Breast epithelium (tissue), 4 donors: Measurements from ENCODE around the gene CCL27. TPM values are rescaled to one million over a fixed set of nuclear protein-coding genes. Genes with fewer than 3 reads are reported as not detected.

ENCODE experiments used
- DNase-seq, 2 donors: peaks; one replicate each; pipeline ENCODE4 v3.0.0-alpha.2; 2019; ENCODE audit warnings: low spot score in 2 of 2
- H3K27ac ChIP-seq, 2 donors: fragments of 200-600 bp; sonication (generic) in 1 of 2; one replicate each; pipeline ENCODE4 v1.5.1; 2016 to 2019; ENCODE audit warnings: mild to moderate bottlenecking in 1 of 2
- H3K27me3 ChIP-seq, 2 donors: fragments of 200-600 bp; sonication (generic) in 1 of 2; one replicate each; pipeline versions ENCODE4 v1.5.1 to v1.6.0; 2017 to 2019; ENCODE audit warnings: control low read depth in 1 of 2, mild to moderate bottlenecking in 1 of 2
- H3K36me3 ChIP-seq: fragments of 200-600 bp; one replicate; pipeline ENCODE4 v1.5.1; 2019
- H3K4me1 ChIP-seq, 2 donors: fragments of 200-600 bp; sonication (generic); one replicate each; pipeline ENCODE4 v1.5.1; 2016 to 2019; ENCODE audit warnings: control low read depth in 1 of 2
- H3K4me3 ChIP-seq, 3 donors: fragments of 200-600 bp; sonication (generic); 1 replicate in 2 of 3; 2 replicates in 1 of 3; pipeline ENCODE4 v1.5.1; 2016 to 2019; ENCODE audit warnings: mild to moderate bottlenecking in 3 of 3, moderate library complexity in 2 of 3
- H3K9me3 ChIP-seq, 2 donors: fragments of 200-600 bp; sonication (generic) in 1 of 2; one replicate each; pipeline ENCODE4 v1.5.1; 2016 to 2019; ENCODE audit warnings: control low read depth in 1 of 2
- POLR2A ChIP-seq: fragments of 450-650 bp; IDR thresholded peaks from one replicate; pipeline ENCODE4 v1.6.1; 2016; ENCODE audit warnings: antibody characterized with exemption, mild to moderate bottlenecking, moderate library complexity
- POLR2AphosphoS5 ChIP-seq, 3 donors: sonication (generic); formaldehyde crosslinking; IDR thresholded peaks; one replicate each; pipeline ENCODE4 v1.6.1; 2017; ENCODE audit warnings: antibody characterized with exemption in 3 of 3
- intact Hi-C: fragments of 100-400 bp; cut with DNase I; formaldehyde crosslinking; loops from one replicate; pipeline ENCODE4 v1.15.1; 2023; ENCODE audit warnings: low total_unique reads
- total RNA-seq, 3 donors: library from RNA; depleted of rRNA; stranded (reverse); fragments of >200 nt; gene quantifications; one replicate each; pipeline ENCODE4 v1.1.0, GENCODE V29; 2016
- TF ChIP-seq, protein P1 (sequence below), 3 donors: fragments of 450-650 bp; IDR thresholded peaks; one replicate each; pipeline ENCODE4 v1.5.1; 2016 to 2017; ENCODE audit warnings: antibody characterized with exemption in 3 of 3, mild to moderate bottlenecking in 3 of 3, moderate library complexity in 3 of 3

CCL27 gene
- total RNA-seq, 3 donors from 2014 or later, result not detected

- H3K27me3 ChIP-seq, result peaks cover 6 to 53% of the 10 kb centered on the region in 2 donors
These were observed 37.8 kb downstream of the CCL27 start for GRCh38 chr9:34624475-34625185.

GRCh38 chr9:34623374-34624235, 38.9 kb downstream of the CCL27 start:
- TF ChIP-seq, protein P1, sequence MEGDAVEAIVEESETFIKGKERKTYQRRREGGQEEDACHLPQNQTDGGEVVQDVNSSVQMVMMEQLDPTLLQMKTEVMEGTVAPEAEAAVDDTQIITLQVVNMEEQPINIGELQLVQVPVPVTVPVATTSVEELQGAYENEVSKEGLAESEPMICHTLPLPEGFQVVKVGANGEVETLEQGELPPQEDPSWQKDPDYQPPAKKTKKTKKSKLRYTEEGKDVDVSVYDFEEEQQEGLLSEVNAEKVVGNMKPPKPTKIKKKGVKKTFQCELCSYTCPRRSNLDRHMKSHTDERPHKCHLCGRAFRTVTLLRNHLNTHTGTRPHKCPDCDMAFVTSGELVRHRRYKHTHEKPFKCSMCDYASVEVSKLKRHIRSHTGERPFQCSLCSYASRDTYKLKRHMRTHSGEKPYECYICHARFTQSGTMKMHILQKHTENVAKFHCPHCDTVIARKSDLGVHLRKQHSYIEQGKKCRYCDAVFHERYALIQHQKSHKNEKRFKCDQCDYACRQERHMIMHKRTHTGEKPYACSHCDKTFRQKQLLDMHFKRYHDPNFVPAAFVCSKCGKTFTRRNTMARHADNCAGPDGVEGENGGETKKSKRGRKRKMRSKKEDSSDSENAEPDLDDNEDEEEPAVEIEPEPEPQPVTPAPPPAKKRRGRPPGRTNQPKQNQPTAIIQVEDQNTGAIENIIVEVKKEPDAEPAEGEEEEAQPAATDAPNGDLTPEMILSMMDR (IDR thresholded peaks at IDR 0.05), result no peak
- TF ChIP-seq POLR2A (no peak), POLR2AphosphoS5 (IDR thresholded peaks at IDR 0.05) (no peak)
- no peaks in the 10 kb centered on the region for H3K36me3 ChIP-seq
- H3K27ac ChIP-seq, result no peak overlapping the region
- peaks cover 0 to 8% of the 10 kb centered on the region in 2 donors for H3K4me1 ChIP-seq
- no peak for DNase-seq
- intact Hi-C loops, result no loop called here
- H3K9me3 ChIP-seq, result no peaks in the 10 kb centered on the region
- peak overlapping the region in 1 of 3 donors; percentile 43 for H3K4me3 ChIP-seq
- peaks cover 6 to 53% of the 10 kb centered on the region in 2 donors for H3K27me3 ChIP-seq

More at GRCh38 chr9:34624475-34625185, 37.8 kb downstream of the CCL27 start:
- TF ChIP-seq POLR2AphosphoS5 (IDR thresholded peaks at IDR 0.05) (no peak), POLR2A (no peak)
- TF ChIP-seq, protein P1 (IDR thresholded peaks at IDR 0.05), result no peak
- H3K36me3 ChIP-seq, result no peaks in the 10 kb centered on the region
- no peak for DNase-seq
- no peak overlapping the region for H3K4me3 ChIP-seq
- H3K9me3 ChIP-seq, result no peaks in the 10 kb centered on the region
- peaks cover 0 to 2% of the 10 kb centered on the region in 2 donors for H3K4me1 ChIP-seq
- no peak overlapping the region for H3K27ac ChIP-seq
- intact Hi-C loops, result no loop called here

- H3K27ac ChIP-seq, result peak within 1 kb of the TSS; percentile 45 to 67
These were observed 42.1 kb downstream of the CCL27 start, which contains the start of gene DCTN3 for GRCh38 chr9:34620061-34620994. Gene DCTN3, minus strand, starts transcription at chr9:34620495. Its CDS starts 31 bp downstream, at chr9:34620464.

DNA sequence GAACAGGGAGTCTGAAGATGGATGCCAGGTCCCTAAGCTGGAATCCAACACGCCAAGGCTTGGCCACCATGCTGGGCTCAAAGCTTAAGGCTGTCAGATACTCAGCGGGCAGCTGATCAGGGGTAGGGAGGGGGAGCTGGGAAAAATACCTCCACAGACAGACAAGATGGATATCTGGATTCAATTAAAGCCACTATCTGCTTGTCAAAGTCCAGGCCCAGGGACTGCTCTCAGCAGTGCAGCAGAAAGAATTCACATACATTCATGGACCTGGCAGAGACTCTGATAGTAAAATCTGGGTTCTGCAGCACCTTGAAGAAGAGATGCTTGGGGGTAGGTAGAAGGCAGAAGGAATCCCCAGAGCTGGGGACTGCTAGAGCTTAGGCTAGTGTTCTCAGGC, 47.3 kb downstream of the CCL27 start:
- H3K36me3 ChIP-seq, result peaks cover 11% of the 10 kb centered on the region
- H3K27me3 ChIP-seq, result no peaks in the 10 kb centered on the region
- DNase-seq, result no peak
- TF ChIP-seq POLR2A, result no peak
- TF ChIP-seq POLR2AphosphoS5 (IDR thresholded peaks at IDR 0.05), result no peak
- H3K9me3 ChIP-seq, result no peaks in the 10 kb centered on the region
- intact Hi-C loops, result no loop called here
- H3K27ac ChIP-seq, result no peak overlapping the region
- H3K4me3 ChIP-seq, result no peak overlapping the region
- peaks cover 5 to 8% of the 10 kb centered on the region in 2 donors for H3K4me1 ChIP-seq

More at GRCh38 chr9:34620061-34620994, 42.1 kb downstream of the CCL27 start, which contains the start of gene DCTN3:
- intact Hi-C loops, result no loop called here
- Histone ChIP-seq H3K4me1 (peaks cover 0 to 8% of the 10 kb centered on the region in 2 donors), H3K4me3 (peak within 1 kb of the TSS; percentile 76 to 84 (median 76)), H3K27me3 (peaks cover 0 to 26% of the 10 kb centered on the region in 2 donors), H3K36me3 (peaks cover 11% of the 10 kb centered on the region), H3K9me3 (no peaks in the 10 kb centered on the region)
- peak; percentile 91 to 94 for DNase-seq
- TF ChIP-seq POLR2A, result no peak
- TF ChIP-seq POLR2AphosphoS5 (IDR thresholded peaks at IDR 0.05), result peak; percentile 22 to 60 (median 25)
- TF ChIP-seq, protein P1 (IDR thresholded peaks at IDR 0.05), result no peak
